GM19452 (cell line): ENCODE measurements around the gene HOXC11.

Source experiments
- ATAC-seq: cut with Tn5 transposase; IDR thresholded peaks from one replicate; pipeline ENCODE4 v1.9.1; 2021; ENCODE audit not compliant: unreplicated experiment

The HOXC11 gene

GRCh38 chr12:53956914-53957536, 15.9 kb upstream of the HOXC11 start:
- ATAC-seq, result no peak

GRCh38 chr12:53958128-53958527, 14.8 kb upstream of the HOXC11 start:
- ATAC-seq, result no peak

GRCh38 chr12:53959314-53959713, 13.6 kb upstream of the HOXC11 start:
- ATAC-seq, result no peak

GRCh38 chr12:53960187-53961024, 12.5 kb upstream of the HOXC11 start:
- no peak for ATAC-seq

GRCh38 chr12:53961025-53961761, 11.7 kb upstream of the HOXC11 start:
- ATAC-seq, result no peak

- ATAC-seq, result no peak
Observed at GRCh38 chr12:53963005-53963404, 9.9 kb upstream of the HOXC11 start.

- ATAC-seq, result no peak
Observed at GRCh38 chr12:53963434-53964314, 9.3 kb upstream of the HOXC11 start.

GRCh38 chr12:53964315-53964713, 8.6 kb upstream of the HOXC11 start:
- ATAC-seq, result no peak

GRCh38 chr12:53965281-53966084, 7.4 kb upstream of the HOXC11 start:
- no peak for ATAC-seq

- ATAC-seq, result no peak
Observed at GRCh38 chr12:53966085-53966384, 6.9 kb upstream of the HOXC11 start.

- ATAC-seq, result no peak
Observed at GRCh38 chr12:53966385-53967133, 6.4 kb upstream of the HOXC11 start.

- no peak for ATAC-seq
Observed at GRCh38 chr12:53967421-53967925, 5.5 kb upstream of the HOXC11 start.

GRCh38 chr12:53968214-53969127, 4.5 kb upstream of the HOXC11 start:
- no peak for ATAC-seq

- no peak for ATAC-seq
Observed at GRCh38 chr12:53969588-53970259, 3.2 kb upstream of the HOXC11 start.

- ATAC-seq, result no peak
Observed at GRCh38 chr12:53970451-53970850, 2.5 kb upstream of the HOXC11 start.

GRCh38 chr12:53971129-53971528, 1.8 kb upstream of the HOXC11 start:
- ATAC-seq, result no peak

GRCh38 chr12:53971686-53972085, 1.2 kb upstream of the HOXC11 start:
- ATAC-seq, result no peak
